Measurements from ENCODE around the gene SPAG16. TPM values are rescaled to one million over a fixed set of nuclear protein-coding genes. Genes with fewer than 3 reads are reported as not detected.
A peak's percentile ranks its signal among the peaks of the same experiment; 100 is the strongest.

SPAG16 gene
- total and polyA plus RNA-seq, 2 experiments from 2014 or later, result 28.9 to 30.7 TPM

DNA sequence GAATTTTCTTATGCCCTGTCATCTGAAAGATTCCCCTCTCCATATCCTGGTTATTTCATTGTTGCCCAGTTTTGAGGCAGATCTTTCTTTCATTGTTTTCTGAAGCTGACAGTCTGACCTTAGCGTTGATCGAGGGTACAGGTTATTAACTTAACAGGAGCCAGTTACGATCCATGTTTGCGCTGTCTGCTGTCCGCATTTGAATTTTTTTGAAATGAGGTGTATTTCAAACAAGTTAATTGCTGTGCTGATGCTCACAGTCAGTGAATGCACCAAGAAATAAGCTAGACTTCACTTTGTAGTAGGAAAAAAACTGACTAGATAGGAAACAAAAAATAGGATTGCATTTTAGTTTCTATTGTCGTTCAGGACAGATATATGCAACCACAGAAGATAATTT is 34.8 kb upstream of the SPAG16 start:
- H3K36me3 ChIP-seq (ENCODE audit: low read depth), result no peaks in the 10 kb centered on the region
- no peak overlapping the region for H3K4me3 ChIP-seq
- no peaks in the 10 kb centered on the region for H3K27me3 ChIP-seq (replicated peaks; ENCODE audit: insufficient read depth)
- H3K27ac ChIP-seq, result no peak overlapping the region
- no peaks in the 10 kb centered on the region for H3K9me3 ChIP-seq (ENCODE audit: low read depth)
- H3K4me2 ChIP-seq (ENCODE audit: unreplicated experiment), result no peak overlapping the region
- in situ Hi-C loops (cut with MboI), result no loop called here
- no peaks in the 10 kb centered on the region for H3K79me2 ChIP-seq (ENCODE audit: insufficient read depth)
- no peaks in the 10 kb centered on the region for H4K20me1 ChIP-seq (ENCODE audit: insufficient read depth)
- TF ChIP-seq EZH2 (IDR thresholded peaks at IDR 0.05; ENCODE audit: insufficient read depth, poor library complexity, severe bottlenecking) (no peak), EZH2phosphoT487 (IDR thresholded peaks at IDR 0.05; ENCODE audit: insufficient read depth, low read depth) (no peak)
- no peak for DNase-seq
- peak overlapping the region; percentile 45; the same call in 1 of the 2 replicates for H2AFZ ChIP-seq
- H3F3A ChIP-seq (ENCODE audit: insufficient read depth), result no peaks in the 10 kb centered on the region
- no peak overlapping the region for H3K9ac ChIP-seq
- H3K4me1 ChIP-seq (ENCODE audit: insufficient read depth), result peaks cover 13% of the 10 kb centered on the region; the same call in 1 of the 2 replicates
- 92 to 95% methylated on average over 6 of the region's 6 CpGs for WGBS, 2 experiments (ENCODE audit: low coverage in 1 of 2, low lambda C conversion rate in 2 of 2, missing lambda C conversion rate in 2 of 2)
- no peaks in the 10 kb centered on the region for H3K9me2 ChIP-seq (ENCODE audit: insufficient read depth)

DNA sequence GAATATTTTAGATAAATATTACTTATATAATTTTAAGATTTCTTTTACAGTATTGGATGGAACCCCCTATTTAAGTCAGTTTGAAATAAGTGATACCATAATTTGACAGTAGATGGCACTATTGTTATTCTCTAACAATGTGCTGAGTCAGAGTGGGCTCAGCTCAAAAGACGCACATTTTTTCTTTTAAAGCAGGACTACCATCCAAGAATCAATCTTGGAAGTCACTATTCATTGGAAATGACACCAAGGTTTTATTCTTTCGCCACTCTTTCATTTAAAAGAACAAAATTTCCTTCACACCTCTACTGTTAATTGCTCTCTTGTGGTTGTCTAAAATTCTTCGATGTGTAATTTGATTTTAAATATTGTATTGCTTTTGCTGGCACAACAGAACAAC is 32.6 kb upstream of the SPAG16 start:
- DNase-seq, result peak; percentile 77
- Histone ChIP-seq H3K36me3 (ENCODE audit: low read depth) (no peaks in the 10 kb centered on the region), H3K9ac (peak overlapping the region; percentile 49), H4K20me1 (ENCODE audit: insufficient read depth) (no peaks in the 10 kb centered on the region), H3K4me2 (ENCODE audit: unreplicated experiment) (peak overlapping the region; percentile 87), H3F3A (ENCODE audit: insufficient read depth) (no peaks in the 10 kb centered on the region), H3K79me2 (ENCODE audit: insufficient read depth) (no peaks in the 10 kb centered on the region), H3K4me3 (peak overlapping the region; percentile 53), H2AFZ (peak overlapping the region; percentile 75), H3K9me3 (ENCODE audit: low read depth) (no peaks in the 10 kb centered on the region), H3K27me3 (replicated peaks; ENCODE audit: insufficient read depth) (no peaks in the 10 kb centered on the region), H3K4me1 (ENCODE audit: insufficient read depth) (peaks cover 13% of the 10 kb centered on the region; the same call in 1 of the 2 replicates), H3K27ac (no peak overlapping the region), H3K9me2 (ENCODE audit: insufficient read depth) (no peaks in the 10 kb centered on the region)
- 1 to 8% methylated on average over 3 of the region's 3 CpGs for WGBS, 2 experiments (ENCODE audit: low coverage in 1 of 2, low lambda C conversion rate in 2 of 2, missing lambda C conversion rate in 2 of 2)
- no peak for TF ChIP-seq EZH2 (IDR thresholded peaks at IDR 0.05; ENCODE audit: insufficient read depth, poor library complexity, severe bottlenecking)
- no peak for TF ChIP-seq EZH2phosphoT487 (IDR thresholded peaks at IDR 0.05; ENCODE audit: insufficient read depth, low read depth)
- in situ Hi-C loops (cut with MboI), result no loop called here

DNA sequence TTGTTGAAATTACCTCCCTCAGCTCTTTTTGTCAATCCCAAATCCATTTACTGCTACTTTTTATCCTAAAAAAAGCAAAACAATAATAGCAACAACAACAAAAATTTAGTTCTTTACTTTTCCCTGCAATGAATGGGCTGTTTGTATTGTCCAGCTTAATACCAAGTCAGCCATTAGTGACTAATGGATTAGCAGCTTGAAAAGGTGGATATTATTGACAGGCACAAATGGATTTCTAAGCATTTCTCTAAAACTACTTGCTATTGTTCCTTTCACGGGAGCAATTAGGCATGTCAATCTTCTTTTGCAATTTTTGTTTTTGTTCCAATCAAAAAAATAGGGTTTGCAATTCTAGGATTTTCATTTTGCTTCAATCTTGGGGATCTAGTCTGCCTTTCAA is 32.1 kb upstream of the SPAG16 start:
- peak overlapping the region; percentile 87 for H3K4me2 ChIP-seq (ENCODE audit: unreplicated experiment)

DNA sequence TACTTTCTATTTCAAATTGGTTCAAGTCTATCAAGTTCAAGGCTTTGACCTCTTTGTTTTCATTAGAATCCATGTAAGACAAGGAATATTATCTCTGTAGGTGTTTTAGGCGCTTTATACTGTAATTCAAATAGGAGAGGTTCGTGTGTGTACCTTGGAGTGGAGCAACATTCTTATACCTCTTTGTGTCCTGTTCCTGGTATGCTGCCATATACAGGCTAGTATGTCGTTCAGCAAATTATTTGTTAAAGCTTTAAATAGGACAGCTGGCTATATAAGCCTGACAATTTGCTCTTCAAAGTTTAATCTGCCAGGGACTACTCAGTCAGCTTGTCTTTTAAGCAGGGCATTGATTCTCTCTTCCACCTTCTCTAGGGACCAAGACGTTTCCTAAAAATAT is 31.1 kb upstream of the SPAG16 start:
- WGBS, 2 experiments (ENCODE audit: low coverage in 1 of 2, low lambda C conversion rate in 2 of 2, missing lambda C conversion rate in 2 of 2), result 74 to 79% methylated on average over 4 of the region's 4 CpGs
- in situ Hi-C loops (cut with MboI), result no loop called here
- no peak overlapping the region for H3K9ac ChIP-seq
- H3K27me3 ChIP-seq (replicated peaks; ENCODE audit: insufficient read depth), result no peaks in the 10 kb centered on the region
- H4K20me1 ChIP-seq (ENCODE audit: insufficient read depth), result no peaks in the 10 kb centered on the region
- TF ChIP-seq EZH2 (IDR thresholded peaks at IDR 0.05; ENCODE audit: insufficient read depth, poor library complexity, severe bottlenecking) (no peak), EZH2phosphoT487 (IDR thresholded peaks at IDR 0.05; ENCODE audit: insufficient read depth, low read depth) (no peak)
- no peak overlapping the region for H3K4me2 ChIP-seq (ENCODE audit: unreplicated experiment)
- H3K4me1 ChIP-seq (ENCODE audit: insufficient read depth), result peaks cover 6% of the 10 kb centered on the region; the same call in 1 of the 2 replicates
- no peaks in the 10 kb centered on the region for H3K9me2 ChIP-seq (ENCODE audit: insufficient read depth)
- no peak overlapping the region for H2AFZ ChIP-seq
- H3K36me3 ChIP-seq (ENCODE audit: low read depth), result no peaks in the 10 kb centered on the region
- no peak overlapping the region for H3K4me3 ChIP-seq
- H3K79me2 ChIP-seq (ENCODE audit: insufficient read depth), result no peaks in the 10 kb centered on the region
- DNase-seq, result no peak
- H3F3A ChIP-seq (ENCODE audit: insufficient read depth), result no peaks in the 10 kb centered on the region
- no peaks in the 10 kb centered on the region for H3K9me3 ChIP-seq (ENCODE audit: low read depth)
- no peak overlapping the region for H3K27ac ChIP-seq

More for the DNA sequence above, 32.1 kb upstream of the SPAG16 start:
- Histone ChIP-seq H3K9me2 (ENCODE audit: insufficient read depth) (no peaks in the 10 kb centered on the region), H3K4me1 (ENCODE audit: insufficient read depth) (peaks cover 11% of the 10 kb centered on the region; the same call in 1 of the 2 replicates), H3K4me3 (no peak overlapping the region), H3K27me3 (replicated peaks; ENCODE audit: insufficient read depth) (no peaks in the 10 kb centered on the region), H2AFZ (peak overlapping the region; percentile 75), H3K36me3 (ENCODE audit: low read depth) (no peaks in the 10 kb centered on the region), H4K20me1 (ENCODE audit: insufficient read depth) (no peaks in the 10 kb centered on the region), H3K9me3 (ENCODE audit: low read depth) (no peaks in the 10 kb centered on the region), H3F3A (ENCODE audit: insufficient read depth) (no peaks in the 10 kb centered on the region), H3K9ac (peak overlapping the region; percentile 49; the same call in 1 of the 2 replicates), H3K79me2 (ENCODE audit: insufficient read depth) (no peaks in the 10 kb centered on the region), H3K27ac (no peak overlapping the region)
- in situ Hi-C loops (cut with MboI), result no loop called here
- no peak for DNase-seq
- 78 to 89% methylated on average over 1 of the region's 1 CpG for WGBS, 2 experiments (ENCODE audit: low coverage in 1 of 2, low lambda C conversion rate in 2 of 2, missing lambda C conversion rate in 2 of 2)
- TF ChIP-seq EZH2 (IDR thresholded peaks at IDR 0.05; ENCODE audit: insufficient read depth, poor library complexity, severe bottlenecking) (no peak), EZH2phosphoT487 (IDR thresholded peaks at IDR 0.05; ENCODE audit: insufficient read depth, low read depth) (no peak)

DNA sequence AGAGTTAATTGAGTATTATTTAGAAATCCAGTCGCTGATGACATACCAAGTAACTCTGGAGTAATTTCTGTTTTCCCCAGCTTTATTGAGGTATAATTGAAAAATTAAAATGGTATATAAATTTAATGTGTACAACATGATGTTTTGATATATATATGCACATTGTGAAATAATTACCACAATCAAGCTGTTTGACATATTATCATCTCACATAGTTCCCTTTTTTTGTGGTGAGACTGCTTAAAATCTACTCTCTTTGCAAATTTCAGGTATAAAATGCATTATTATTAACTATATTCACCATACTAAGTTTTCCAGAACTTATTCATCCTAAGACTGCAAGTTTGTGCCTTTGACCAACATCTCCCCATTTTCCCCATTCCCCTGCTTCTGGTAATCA is 25.0 kb upstream of the SPAG16 start:
- no peaks in the 10 kb centered on the region for H3K4me1 ChIP-seq (ENCODE audit: insufficient read depth)
- no peak for DNase-seq
- H3K9me2 ChIP-seq (ENCODE audit: insufficient read depth), result no peaks in the 10 kb centered on the region
- H3K27ac ChIP-seq, result no peak overlapping the region
- WGBS, 2 experiments (ENCODE audit: low coverage in 1 of 2, low lambda C conversion rate in 2 of 2, missing lambda C conversion rate in 2 of 2), result 90 to 91% methylated on average over 1 of the region's 1 CpG
- no peak overlapping the region for H2AFZ ChIP-seq
- no peaks in the 10 kb centered on the region for H3K9me3 ChIP-seq (ENCODE audit: low read depth)
- no peak overlapping the region for H3K4me2 ChIP-seq (ENCODE audit: unreplicated experiment)
- H3K36me3 ChIP-seq (ENCODE audit: low read depth), result no peaks in the 10 kb centered on the region
- in situ Hi-C loops (cut with MboI), result no loop called here
- no peaks in the 10 kb centered on the region for H3K79me2 ChIP-seq (ENCODE audit: insufficient read depth)
- no peaks in the 10 kb centered on the region for H4K20me1 ChIP-seq (ENCODE audit: insufficient read depth)
- no peaks in the 10 kb centered on the region for H3K27me3 ChIP-seq (replicated peaks; ENCODE audit: insufficient read depth)
- H3F3A ChIP-seq (ENCODE audit: insufficient read depth), result no peaks in the 10 kb centered on the region
- TF ChIP-seq EZH2 (IDR thresholded peaks at IDR 0.05; ENCODE audit: insufficient read depth, poor library complexity, severe bottlenecking) (no peak), EZH2phosphoT487 (IDR thresholded peaks at IDR 0.05; ENCODE audit: insufficient read depth, low read depth) (no peak)
- no peak overlapping the region for H3K9ac ChIP-seq
- H3K4me3 ChIP-seq, result no peak overlapping the region

All from GM23248 (cell line).